Measurements from ENCODE around the gene CYP2E1.

GRCh38 chr10:133488354-133488753, 38.8 kb upstream of the CYP2E1 start:
- TF ChIP-seq EZH2 (conservative IDR thresholded peaks at IDR 0.05; ENCODE audit: low read depth, low read length) (no peak), ELK4 (CRISPR knock-in tag; IDR thresholded peaks at IDR 0.05; ENCODE audit: borderline replicate concordance) (no peak), HOXA3 (CRISPR knock-in tag; IDR thresholded peaks at IDR 0.05) (no peak), PHF21A (CRISPR knock-in tag; IDR thresholded peaks at IDR 0.05) (no peak), HDAC1 (CRISPR knock-in tag; IDR thresholded peaks at IDR 0.05) (no peak), ATF3 (CRISPR knock-in tag; IDR thresholded peaks at IDR 0.05) (no peak), ZNF335 (CRISPR knock-in tag; IDR thresholded peaks at IDR 0.05) (no peak), ZKSCAN1 (IDR thresholded peaks at IDR 0.05; ENCODE audit: low read length) (no peak), ZNF619 (CRISPR knock-in tag; IDR thresholded peaks at IDR 0.05) (no peak)
- TF ChIP-seq, protein P1, sequence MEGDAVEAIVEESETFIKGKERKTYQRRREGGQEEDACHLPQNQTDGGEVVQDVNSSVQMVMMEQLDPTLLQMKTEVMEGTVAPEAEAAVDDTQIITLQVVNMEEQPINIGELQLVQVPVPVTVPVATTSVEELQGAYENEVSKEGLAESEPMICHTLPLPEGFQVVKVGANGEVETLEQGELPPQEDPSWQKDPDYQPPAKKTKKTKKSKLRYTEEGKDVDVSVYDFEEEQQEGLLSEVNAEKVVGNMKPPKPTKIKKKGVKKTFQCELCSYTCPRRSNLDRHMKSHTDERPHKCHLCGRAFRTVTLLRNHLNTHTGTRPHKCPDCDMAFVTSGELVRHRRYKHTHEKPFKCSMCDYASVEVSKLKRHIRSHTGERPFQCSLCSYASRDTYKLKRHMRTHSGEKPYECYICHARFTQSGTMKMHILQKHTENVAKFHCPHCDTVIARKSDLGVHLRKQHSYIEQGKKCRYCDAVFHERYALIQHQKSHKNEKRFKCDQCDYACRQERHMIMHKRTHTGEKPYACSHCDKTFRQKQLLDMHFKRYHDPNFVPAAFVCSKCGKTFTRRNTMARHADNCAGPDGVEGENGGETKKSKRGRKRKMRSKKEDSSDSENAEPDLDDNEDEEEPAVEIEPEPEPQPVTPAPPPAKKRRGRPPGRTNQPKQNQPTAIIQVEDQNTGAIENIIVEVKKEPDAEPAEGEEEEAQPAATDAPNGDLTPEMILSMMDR (CRISPR knock-in tag; IDR thresholded peaks at IDR 0.05) = no peak
